ENCODE results near the gene ERI3. TPM values are rescaled to one million over a fixed set of nuclear protein-coding genes. Genes with fewer than 3 reads are reported as not detected.

Gene ERI3
- total and polyA plus RNA-seq, 2 of the 13 experiments (the other 11 are each of a cell fraction or from before 2014, with no cell fraction given): 35.6 to 35.9 TPM

- intact Hi-C loops (cut with micrococcal nuclease; ENCODE audit: unreplicated experiment): loop anchor here (5.0 kb wide), 1 partner anchor 79 kb away; no protein-coding TSS in a partner anchor
- no peak for FAIRE-seq
Measured at GRCh38 chr1:44316231-44316759, 38.8 kb downstream of the ERI3 start.

GRCh38 chr1:44315521-44315920, 39.5 kb downstream of the ERI3 start:
- in situ Hi-C loops (cut with HindIII; ENCODE audit: extremely low pct_ligation_motif_present, low pct_unique_long_range_greater_than_20kb): no loop called here
- POLR2A ChIA-PET: interaction anchor here (0.8 to 1.2 kb wide), 3 partner anchors 17 to 32 kb away, joined by 3 read pairs; no protein-coding TSS in a partner anchor
- BruUV-seq (replicated peaks): no TSS peak

More at GRCh38 chr1:44316231-44316759, 38.8 kb downstream of the ERI3 start:
- Histone ChIP-seq H3K4me1 (ENCODE audit: insufficient read depth, low read length) (no peaks in the 10 kb centered on the region), H3K4me2 (ENCODE audit: low read depth, low read length) (no peak overlapping the region), H3K9me3 (ENCODE audit: low read length) (no peaks in the 10 kb centered on the region), H3K79me2 (ENCODE audit: insufficient read depth, low read length) (no peaks in the 10 kb centered on the region), H3K27me3 (ENCODE audit: control insufficient read depth in 1 of 2, insufficient read depth in 2 of 2, low read length in 2 of 2) (no peaks in the 10 kb centered on the region), H3K9ac (ENCODE audit: insufficient read depth, low read depth, low read length) (no peak overlapping the region), H4K20me1 (ENCODE audit: insufficient read depth, low read length) (no peaks in the 10 kb centered on the region), H3K27ac (ENCODE audit: extremely low read length, insufficient read depth, low read length) (no peak overlapping the region), H3K36me3 (replicated peaks in 1 of 2; ENCODE audit: control insufficient read depth in 1 of 2, insufficient read depth in 2 of 2, low read length in 2 of 2) (peaks cover 28 to 75% of the 10 kb centered on the region in 2 experiments), H3K4me3 (replicated peaks in 1 of 3; ENCODE audit: insufficient read depth in 1 of 3, low read depth in 2 of 3, low read length in 3 of 3) (no peak overlapping the region), H2AFZ (ENCODE audit: low read length) (no peak overlapping the region)
- in situ Hi-C loops (cut with HindIII; ENCODE audit: extremely low pct_ligation_motif_present, low pct_unique_long_range_greater_than_20kb): no loop called here
- DNase-seq (ENCODE audit: low spot score) (no peak), ATAC-seq (no peak)
- TF ChIP-seq BHLHE40 (IDR thresholded peaks at IDR 0.05; ENCODE audit: low read length) (no peak), TOPORS (CRISPR knock-in tag; IDR thresholded peaks at IDR 0.05) (no peak)
- ChIA-PET CTCF (ENCODE audit: low intra/inter-chr PET ratio, low total read pairs) (no interaction called here), POLR2A (interaction anchor here (0.8 to 1.2 kb wide), 2 partner anchors 18 to 33 kb away, joined by 3 read pairs; no protein-coding TSS in a partner anchor)
- 80% methylated on average over 1 of the region's 1 CpG for WGBS (ENCODE audit: low lambda C conversion rate)
- BruUV-seq (replicated peaks): no TSS peak

More at GRCh38 chr1:44315521-44315920, 39.5 kb downstream of the ERI3 start:
- H3K9me3 ChIP-seq (ENCODE audit: low read length): no peaks in the 10 kb centered on the region
- no peaks in the 10 kb centered on the region for H3K4me1 ChIP-seq (ENCODE audit: insufficient read depth, low read length)
- no peak overlapping the region for H3K9ac ChIP-seq (ENCODE audit: insufficient read depth, low read depth, low read length)
- no peak overlapping the region for H3K4me2 ChIP-seq (ENCODE audit: low read depth, low read length)
- H3K36me3 ChIP-seq (replicated peaks in 1 of 2; ENCODE audit: control insufficient read depth in 1 of 2, insufficient read depth in 2 of 2, low read length in 2 of 2): peaks cover 28 to 81% of the 10 kb centered on the region in 2 experiments
- H3K27me3 ChIP-seq (ENCODE audit: control insufficient read depth in 1 of 2, insufficient read depth in 2 of 2, low read length in 2 of 2): no peaks in the 10 kb centered on the region
- TF ChIP-seq SP2 (CRISPR knock-in tag; IDR thresholded peaks at IDR 0.05) (no peak), ZBTB10 (CRISPR knock-in tag; IDR thresholded peaks at IDR 0.05; ENCODE audit: borderline replicate concordance) (no peak), ZNF333 (CRISPR knock-in tag; IDR thresholded peaks at IDR 0.05; ENCODE audit: borderline replicate concordance) (no peak), UBTF (CRISPR knock-in tag; IDR thresholded peaks at IDR 0.05) (no peak), MED1 (CRISPR knock-in tag; IDR thresholded peaks at IDR 0.05) (no peak), ZNF225 (CRISPR knock-in tag; IDR thresholded peaks at IDR 0.05) (no peak), NFIC (IDR thresholded peaks at IDR 0.05; ENCODE audit: low read length) (no peak), ZNF367 (CRISPR knock-in tag; IDR thresholded peaks at IDR 0.05; ENCODE audit: borderline replicate concordance) (no peak), CREB1 (IDR thresholded peaks at IDR 0.05) (no peak), CREB1 (CRISPR knock-in tag; IDR thresholded peaks at IDR 0.05) (no peak), ZNF773 (CRISPR knock-in tag; IDR thresholded peaks at IDR 0.05; ENCODE audit: borderline replicate concordance) (no peak)
- FAIRE-seq (no peak), DNase-seq (ENCODE audit: low spot score) (no peak), ATAC-seq (no peak)
- H3K27ac ChIP-seq (ENCODE audit: extremely low read length, insufficient read depth, low read length): no peak overlapping the region
- H3K79me2 ChIP-seq (ENCODE audit: insufficient read depth, low read length): no peaks in the 10 kb centered on the region
- no peak overlapping the region for H3K4me3 ChIP-seq (replicated peaks in 1 of 3; ENCODE audit: insufficient read depth in 1 of 3, low read depth in 2 of 3, low read length in 3 of 3)
- no peak overlapping the region for H2AFZ ChIP-seq (ENCODE audit: low read length)
- no peaks in the 10 kb centered on the region for H4K20me1 ChIP-seq (ENCODE audit: insufficient read depth, low read length)
- CTCF ChIA-PET (ENCODE audit: low intra/inter-chr PET ratio, low total read pairs): no interaction called here
- intact Hi-C loops (cut with micrococcal nuclease; ENCODE audit: unreplicated experiment): loop anchor here (5.0 kb wide), 1 partner anchor 78 kb away; no protein-coding TSS in a partner anchor
